Measurements from ENCODE around the gene PGGT1B. TPM values are rescaled to one million over a fixed set of nuclear protein-coding genes. Genes with fewer than 3 reads are reported as not detected.

Gene PGGT1B
- polyA plus RNA-seq, 2 donors, result 2.0 to 5.9 TPM

GRCh38 chr5:115170929-115171510 lies 91.7 kb downstream of the PGGT1B start:
- Histone ChIP-seq H3K27ac (ENCODE audit: low read depth in 2 of 2, low read length in 1 of 2) (no peak overlapping the region), H3K4me3 (ENCODE audit: low read depth in 1 of 2, low read length in 2 of 2) (peak overlapping the region in 1 of 2 donors; percentile 68), H3K9me3 (ENCODE audit: control insufficient read depth in 2 of 2, insufficient read depth in 1 of 2, low read depth in 1 of 2, low read length in 1 of 2) (peaks cover 0 to 5% of the 10 kb centered on the region in 2 donors), H3K36me3 (ENCODE audit: control insufficient read depth in 2 of 2, insufficient read depth in 2 of 2, low read length in 1 of 2) (no peaks in the 10 kb centered on the region), H3K27me3 (ENCODE audit: control insufficient read depth in 1 of 2, insufficient read depth in 2 of 2, low read length in 2 of 2) (peaks cover 0 to 10% of the 10 kb centered on the region in 2 donors), H3K4me1 (ENCODE audit: control insufficient read depth in 2 of 2, insufficient read depth in 2 of 2, low read length in 1 of 2) (peaks cover 2 to 3% of the 10 kb centered on the region in 2 donors)
- WGBS, 2 donors, result 23 to 36% methylated on average over 16 of the region's 16 CpGs

- Histone ChIP-seq H3K4me1 (ENCODE audit: control insufficient read depth in 2 of 2, insufficient read depth in 2 of 2, low read length in 1 of 2) (peaks cover 2 to 3% of the 10 kb centered on the region in 2 donors), H3K27me3 (ENCODE audit: control insufficient read depth in 1 of 2, insufficient read depth in 2 of 2, low read length in 2 of 2) (peaks cover 0 to 10% of the 10 kb centered on the region in 2 donors), H3K4me3 (ENCODE audit: low read depth in 1 of 2, low read length in 2 of 2) (peak overlapping the region; percentile 68 to 78), H3K9me3 (ENCODE audit: control insufficient read depth in 2 of 2, insufficient read depth in 1 of 2, low read depth in 1 of 2, low read length in 1 of 2) (peaks cover 0 to 10% of the 10 kb centered on the region in 2 donors), H3K36me3 (ENCODE audit: control insufficient read depth in 2 of 2, insufficient read depth in 2 of 2, low read length in 1 of 2) (no peaks in the 10 kb centered on the region), H3K27ac (ENCODE audit: low read depth in 2 of 2, low read length in 1 of 2) (no peak overlapping the region)
- WGBS, 2 donors, result 1 to 2% methylated on average over 46 to 69 of the region's 69 CpGs
These were observed 92.3 kb downstream of the PGGT1B start for GRCh38 chr5:115170134-115170928.

- 0 to 1% methylated on average over 65 to 68 of the region's 68 CpGs for WGBS, 2 donors
- Histone ChIP-seq H3K27me3 (ENCODE audit: control insufficient read depth in 1 of 2, insufficient read depth in 2 of 2, low read length in 2 of 2) (peaks cover 0 to 10% of the 10 kb centered on the region in 2 donors), H3K4me3 (ENCODE audit: low read depth in 1 of 2, low read length in 2 of 2) (peak within 1 kb of the TSS; percentile 68 to 78), H3K27ac (ENCODE audit: low read depth in 2 of 2, low read length in 1 of 2) (no peak within 1 kb of the TSS), H3K9me3 (ENCODE audit: control insufficient read depth in 2 of 2, insufficient read depth in 1 of 2, low read depth in 1 of 2, low read length in 1 of 2) (peaks cover 0 to 11% of the 10 kb centered on the region in 2 donors), H3K36me3 (ENCODE audit: control insufficient read depth in 2 of 2, insufficient read depth in 2 of 2, low read length in 1 of 2) (no peaks in the 10 kb centered on the region), H3K4me1 (ENCODE audit: control insufficient read depth in 2 of 2, insufficient read depth in 2 of 2, low read length in 1 of 2) (peaks cover 2 to 3% of the 10 kb centered on the region in 2 donors)
These were observed 93.1 kb downstream of the PGGT1B start, which contains the start of gene TRIM36 for GRCh38 chr5:115169487-115170133. TSS of gene TRIM36 (minus strand) at chr5:115169908. CDS start at chr5:115169634, 274 bp downstream.

- WGBS, 2 donors, result 2% methylated on average over 39 to 41 of the region's 41 CpGs
- H3K4me1 ChIP-seq (ENCODE audit: control insufficient read depth in 2 of 2, insufficient read depth in 2 of 2, low read length in 1 of 2), result peaks cover 2 to 3% of the 10 kb centered on the region in 2 donors
- H3K27ac ChIP-seq (ENCODE audit: low read depth in 2 of 2, low read length in 1 of 2), result no peak overlapping the region
- H3K36me3 ChIP-seq (ENCODE audit: control insufficient read depth in 2 of 2, insufficient read depth in 2 of 2, low read length in 1 of 2), result no peaks in the 10 kb centered on the region
- H3K27me3 ChIP-seq (ENCODE audit: control insufficient read depth in 1 of 2, insufficient read depth in 2 of 2, low read length in 2 of 2), result peaks cover 0 to 8% of the 10 kb centered on the region in 2 donors
- peaks cover 0 to 11% of the 10 kb centered on the region in 2 donors for H3K9me3 ChIP-seq (ENCODE audit: control insufficient read depth in 2 of 2, insufficient read depth in 1 of 2, low read depth in 1 of 2, low read length in 1 of 2)
- peak overlapping the region; percentile 68 to 78 for H3K4me3 ChIP-seq (ENCODE audit: low read depth in 1 of 2, low read length in 2 of 2)
These were observed 93.7 kb downstream of the PGGT1B start for GRCh38 chr5:115168829-115169486.

- 96 to 97% methylated on average over 11 to 12 of the region's 12 CpGs for WGBS, 2 donors
- Histone ChIP-seq H3K36me3 (ENCODE audit: control insufficient read depth in 2 of 2, insufficient read depth in 2 of 2, low read length in 1 of 2) (no peaks in the 10 kb centered on the region), H3K27ac (ENCODE audit: low read depth in 2 of 2, low read length in 1 of 2) (no peak overlapping the region), H3K4me3 (ENCODE audit: low read depth in 1 of 2, low read length in 2 of 2) (no peak overlapping the region), H3K9me3 (ENCODE audit: control insufficient read depth in 2 of 2, insufficient read depth in 1 of 2, low read depth in 1 of 2, low read length in 1 of 2) (peaks cover 0 to 11% of the 10 kb centered on the region in 2 donors), H3K4me1 (ENCODE audit: control insufficient read depth in 2 of 2, insufficient read depth in 2 of 2, low read length in 1 of 2) (peaks cover 2 to 3% of the 10 kb centered on the region in 2 donors), H3K27me3 (ENCODE audit: control insufficient read depth in 1 of 2, insufficient read depth in 2 of 2, low read length in 2 of 2) (peaks cover 0 to 7% of the 10 kb centered on the region in 2 donors)
These were observed 95.8 kb downstream of the PGGT1B start for GRCh38 chr5:115166744-115167393.

- WGBS, 2 donors, result 78 to 86% methylated on average over 5 of the region's 5 CpGs
- peaks cover 0 to 11% of the 10 kb centered on the region in 2 donors for H3K9me3 ChIP-seq (ENCODE audit: control insufficient read depth in 2 of 2, insufficient read depth in 1 of 2, low read depth in 1 of 2, low read length in 1 of 2)
- no peak overlapping the region for H3K4me3 ChIP-seq (ENCODE audit: low read depth in 1 of 2, low read length in 2 of 2)
- no peak overlapping the region for H3K27ac ChIP-seq (ENCODE audit: low read depth in 2 of 2, low read length in 1 of 2)
- peaks cover 0 to 7% of the 10 kb centered on the region in 2 donors for H3K27me3 ChIP-seq (ENCODE audit: control insufficient read depth in 1 of 2, insufficient read depth in 2 of 2, low read length in 2 of 2)
- no peaks in the 10 kb centered on the region for H3K36me3 ChIP-seq (ENCODE audit: control insufficient read depth in 2 of 2, insufficient read depth in 2 of 2, low read length in 1 of 2)
- peaks cover 2 to 3% of the 10 kb centered on the region in 2 donors for H3K4me1 ChIP-seq (ENCODE audit: control insufficient read depth in 2 of 2, insufficient read depth in 2 of 2, low read length in 1 of 2)
These were observed 96.9 kb downstream of the PGGT1B start for GRCh38 chr5:115165790-115166189.

- Histone ChIP-seq H3K27ac (ENCODE audit: low read depth in 2 of 2, low read length in 1 of 2) (no peak overlapping the region), H3K27me3 (ENCODE audit: control insufficient read depth in 1 of 2, insufficient read depth in 2 of 2, low read length in 2 of 2) (no peaks in the 10 kb centered on the region), H3K4me3 (ENCODE audit: low read depth in 1 of 2, low read length in 2 of 2) (no peak overlapping the region), H3K9me3 (ENCODE audit: control insufficient read depth in 2 of 2, insufficient read depth in 1 of 2, low read depth in 1 of 2, low read length in 1 of 2) (peaks cover 0 to 6% of the 10 kb centered on the region in 2 donors), H3K36me3 (ENCODE audit: control insufficient read depth in 2 of 2, insufficient read depth in 2 of 2, low read length in 1 of 2) (no peaks in the 10 kb centered on the region), H3K4me1 (ENCODE audit: control insufficient read depth in 2 of 2, insufficient read depth in 2 of 2, low read length in 1 of 2) (no peaks in the 10 kb centered on the region)
- WGBS, 2 donors, result 77 to 82% methylated on average over 3 of the region's 3 CpGs
These were observed 101.7 kb downstream of the PGGT1B start for GRCh38 chr5:115160975-115161475.
